Measurements from ENCODE around the gene C1QTNF3. TPM values are rescaled to one million over a fixed set of nuclear protein-coding genes. Genes with fewer than 3 reads are reported as not detected.

Gene C1QTNF3
- total RNA-seq, 3 donors from 2014 or later (not counting 1 experiment from before 2014, with no cell fraction given): 10.5 to 11.4 (median 11.3) TPM

GRCh38 chr5:34057569-34057968 lies 14.6 kb upstream of the C1QTNF3 start:
- H3K4me3 ChIP-seq (ENCODE audit: low read length): no peak overlapping the region
- WGBS (ENCODE audit: insufficient coverage): 97% methylated on average over 4 of the region's 5 CpGs
- H3K36me3 ChIP-seq (ENCODE audit: control insufficient read depth, insufficient read depth, low read length): peaks cover 4% of the 10 kb centered on the region
- Mint-ChIP-seq H3K4me1 (peaks cover 6 to 13% of the 10 kb centered on the region in 2 donors), H3K4me3 (no peak overlapping the region), H3K27me3 (ENCODE audit: low read depth in 2 of 2) (no peaks in the 10 kb centered on the region), H3K9me3 (no peaks in the 10 kb centered on the region), H3K36me3 (peaks cover 6% of the 10 kb centered on the region), H3K27ac (no peak overlapping the region)
- no peaks in the 10 kb centered on the region for H3K4me1 ChIP-seq (ENCODE audit: control insufficient read depth, insufficient read depth, low read length)
- H3K9me3 ChIP-seq (ENCODE audit: control insufficient read depth, insufficient read depth, low read length): no peaks in the 10 kb centered on the region
- intact Hi-C loops (cut with micrococcal nuclease): no loop called here
- no peaks in the 10 kb centered on the region for H3K27me3 ChIP-seq (ENCODE audit: control insufficient read depth, insufficient read depth, low read length)
- H3K27ac ChIP-seq (ENCODE audit: low read length): no peak overlapping the region
- no peak for TF ChIP-seq CTCF (IDR thresholded peaks at IDR 0.05)
- no peak for ATAC-seq
- no peak for DNase-seq

- peaks cover 5% of the 10 kb centered on the region for H3K36me3 Mint-ChIP-seq
- no peak overlapping the region for H3K4me3 Mint-ChIP-seq
- Histone ChIP-seq H3K27me3 (ENCODE audit: control insufficient read depth, insufficient read depth, low read length) (no peaks in the 10 kb centered on the region), H3K4me3 (ENCODE audit: low read length) (no peak overlapping the region), H3K36me3 (ENCODE audit: control insufficient read depth, insufficient read depth, low read length) (peaks cover 4% of the 10 kb centered on the region), H3K4me1 (ENCODE audit: control insufficient read depth, insufficient read depth, low read length) (no peaks in the 10 kb centered on the region), H3K27ac (ENCODE audit: low read length) (no peak overlapping the region), H3K9me3 (ENCODE audit: control insufficient read depth, insufficient read depth, low read length) (no peaks in the 10 kb centered on the region)
- WGBS (ENCODE audit: insufficient coverage): 83% methylated on average over 3 of the region's 3 CpGs
- peaks cover 6 to 13% of the 10 kb centered on the region in 2 donors for H3K4me1 Mint-ChIP-seq
- intact Hi-C loops (cut with micrococcal nuclease): no loop called here
- H3K27me3 Mint-ChIP-seq (ENCODE audit: low read depth in 2 of 2): no peaks in the 10 kb centered on the region
- no peak for DNase-seq
- no peak for TF ChIP-seq CTCF (IDR thresholded peaks at IDR 0.05)
- no peaks in the 10 kb centered on the region for H3K9me3 Mint-ChIP-seq
- no peak overlapping the region for H3K27ac Mint-ChIP-seq
- ATAC-seq: peak in 2 of 3 donors; percentile 55 to 56
These were observed 14.1 kb upstream of the C1QTNF3 start for GRCh38 chr5:34057118-34057517.

- no peak for ATAC-seq
- no peaks in the 10 kb centered on the region for H3K4me1 ChIP-seq (ENCODE audit: control insufficient read depth, insufficient read depth, low read length)
- no peaks in the 10 kb centered on the region for H3K27me3 Mint-ChIP-seq (ENCODE audit: low read depth in 2 of 2)
- no peak for TF ChIP-seq CTCF (IDR thresholded peaks at IDR 0.05)
- H3K4me3 ChIP-seq (ENCODE audit: low read length): no peak overlapping the region
- H3K9me3 Mint-ChIP-seq: no peaks in the 10 kb centered on the region
- H3K9me3 ChIP-seq (ENCODE audit: control insufficient read depth, insufficient read depth, low read length): no peaks in the 10 kb centered on the region
- peaks cover 6 to 16% of the 10 kb centered on the region in 2 donors for H3K4me1 Mint-ChIP-seq
- H3K4me3 Mint-ChIP-seq: no peak overlapping the region
- no peaks in the 10 kb centered on the region for H3K27me3 ChIP-seq (ENCODE audit: control insufficient read depth, insufficient read depth, low read length)
- no peak for DNase-seq
- intact Hi-C loops (cut with micrococcal nuclease): no loop called here
- H3K27ac ChIP-seq (ENCODE audit: low read length): no peak overlapping the region
- 97% methylated on average over 3 of the region's 3 CpGs for WGBS (ENCODE audit: insufficient coverage)
- no peak overlapping the region for H3K27ac Mint-ChIP-seq
- H3K36me3 Mint-ChIP-seq: peaks cover 4% of the 10 kb centered on the region
- peaks cover 9% of the 10 kb centered on the region for H3K36me3 ChIP-seq (ENCODE audit: control insufficient read depth, insufficient read depth, low read length)
These were observed 12.7 kb upstream of the C1QTNF3 start for GRCh38 chr5:34055667-34056066.

GRCh38 chr5:34054400-34054729 lies 11.4 kb upstream of the C1QTNF3 start:
- DNase-seq: no peak
- peaks cover 8% of the 10 kb centered on the region for H3K36me3 ChIP-seq (ENCODE audit: control insufficient read depth, insufficient read depth, low read length)
- H3K27ac ChIP-seq (ENCODE audit: low read length): no peak overlapping the region
- H3K27me3 Mint-ChIP-seq (ENCODE audit: low read depth in 2 of 2): no peaks in the 10 kb centered on the region
- no peak overlapping the region for H3K4me3 ChIP-seq (ENCODE audit: low read length)
- no peaks in the 10 kb centered on the region for H3K4me1 ChIP-seq (ENCODE audit: control insufficient read depth, insufficient read depth, low read length)
- no peak overlapping the region for H3K4me3 Mint-ChIP-seq
- no peak for TF ChIP-seq CTCF (IDR thresholded peaks at IDR 0.05)
- H3K9me3 ChIP-seq (ENCODE audit: control insufficient read depth, insufficient read depth, low read length): no peaks in the 10 kb centered on the region
- no peaks in the 10 kb centered on the region for H3K9me3 Mint-ChIP-seq
- H3K36me3 Mint-ChIP-seq: peaks cover 7% of the 10 kb centered on the region
- no peak for ATAC-seq
- H3K27me3 ChIP-seq (ENCODE audit: control insufficient read depth, insufficient read depth, low read length): no peaks in the 10 kb centered on the region
- 100% methylated on average over 1 of the region's 1 CpG for WGBS (ENCODE audit: insufficient coverage)
- no peak overlapping the region for H3K27ac Mint-ChIP-seq
- intact Hi-C loops (cut with micrococcal nuclease): no loop called here
- H3K4me1 Mint-ChIP-seq: peaks cover 6 to 24% of the 10 kb centered on the region in 2 donors

Data from natural killer cell (primary cell).